SU-DHL-6 (cell line): ENCODE measurements around the gene COX4I2.

Experiments
- H2AFZ ChIP-seq: fragments of 200-600 bp; sonication (generic); 2 replicates; pipeline ENCODE4 v1.6.1; 2014; ENCODE audit warnings: low read depth, mild to moderate bottlenecking, moderate library complexity, mixed read lengths, antibody characterized with exemption, low read length; ENCODE audit not compliant: severe bottlenecking
- H3F3A ChIP-seq: fragments of 200-600 bp; shearing (Covaris generic); 2 replicates; pipeline ENCODE4 v1.6.0; 2016; ENCODE audit warnings: antibody characterized with exemption, mild to moderate bottlenecking; ENCODE audit not compliant: insufficient read depth
- H3K27ac ChIP-seq: fragments of 200-600 bp; sonication (generic); 2 replicates; pipeline ENCODE4 v1.5.1; 2016; ENCODE audit warnings: low read depth, mild to moderate bottlenecking, low read length, moderate library complexity, mixed read lengths
- H3K27me3 ChIP-seq: fragments of 200-600 bp; sonication (generic), shearing (Covaris generic); 2 replicates; pipeline ENCODE4 v1.6.0; 2014; ENCODE audit warnings: mild to moderate bottlenecking, low read length
- H3K36me3 ChIP-seq: fragments of 200-600 bp; sonication (generic); 2 replicates; pipeline ENCODE4 v1.6.1; 2014; ENCODE audit warnings: mild to moderate bottlenecking, low read length, mixed read lengths
- H3K4me2 ChIP-seq: fragments of 300-600, 200-600 bp; shearing (Covaris generic), sonication (generic); 2 replicates; pipeline ENCODE4 v1.6.0; 2014; ENCODE audit warnings: low read length, low read depth, mild to moderate bottlenecking; ENCODE audit not compliant: poor library complexity, severe bottlenecking
- H3K4me3 ChIP-seq: fragments of 200-600 bp; sonication (generic); 2 replicates; pipeline ENCODE4 v1.5.1; 2014; ENCODE audit warnings: antibody characterized with exemption, low read length, mild to moderate bottlenecking, mixed read lengths; ENCODE audit not compliant: insufficient read depth, poor library complexity, severe bottlenecking
- H3K79me2 ChIP-seq: fragments of 200-600 bp; sonication (generic); 2 replicates; pipeline ENCODE4 v1.6.1; 2014; ENCODE audit warnings: mild to moderate bottlenecking, low read length, moderate library complexity; ENCODE audit not compliant: insufficient read depth
- H3K9ac ChIP-seq: fragments of 200-600 bp; sonication (generic); 2 replicates; pipeline ENCODE4 v1.7.0; 2014; ENCODE audit warnings: mild to moderate bottlenecking, low read length
- H3K9me2 ChIP-seq: fragments of 200-600 bp; sonication (generic); replicated peaks from 2 replicates; pipeline ENCODE4 v1.6.1; 2014; ENCODE audit warnings: low read length; ENCODE audit not compliant: insufficient read depth
- H3K9me3 ChIP-seq: fragments of 200-600 bp; sonication (generic); 2 replicates; pipeline ENCODE4 v1.6.1; 2014; ENCODE audit warnings: low read length, mixed read lengths; ENCODE audit not compliant: insufficient read depth
- H4K20me1 ChIP-seq: fragments of 200-600 bp; sonication (generic); 2 replicates; pipeline ENCODE4 v1.6.1; 2014; ENCODE audit warnings: low read depth, mild to moderate bottlenecking, antibody characterized with exemption, low read length, moderate library complexity, mixed read lengths
- EZH2phosphoT487 ChIP-seq: fragments of 200-600 bp; sonication (generic), shearing (Covaris generic); conservative IDR thresholded peaks from 2 replicates; pipeline ENCODE4 v1.6.1; 2018; ENCODE audit warnings: mild to moderate bottlenecking, antibody characterized with exemption, low read length, moderate library complexity, mixed read lengths
- TF ChIP-seq, protein P1 (sequence below): fragments of 200-600 bp; sonication (generic); IDR thresholded peaks from one replicate; pipeline ENCODE4 v1.5.1; 2017; ENCODE audit warnings: antibody characterized with exemption, mild to moderate bottlenecking, low read length, moderate library complexity; ENCODE audit not compliant: insufficient read depth, poor library complexity, severe bottlenecking

COX4I2 gene

DNA sequence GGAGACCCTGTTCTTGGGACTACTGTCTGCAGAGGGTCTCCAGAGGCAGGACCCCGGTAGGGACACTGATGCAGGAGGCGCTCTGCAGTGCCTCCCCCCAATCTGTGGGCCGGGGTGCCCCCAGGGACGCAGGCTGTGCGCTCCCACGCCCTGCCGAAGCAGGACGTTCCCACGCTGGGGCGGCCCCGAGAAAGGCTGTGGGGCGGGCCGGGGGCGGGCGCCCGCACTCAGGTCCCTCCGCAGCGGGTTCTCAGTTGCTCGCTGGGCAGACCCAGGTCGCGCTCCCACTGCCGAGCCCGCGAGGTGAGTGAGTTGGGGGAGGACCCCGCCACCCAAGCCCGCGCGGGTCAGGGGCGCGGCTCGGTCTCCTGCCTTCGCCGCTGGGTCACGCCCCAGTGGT is at the start of gene COX4I2:
Gene COX4I2 (plus strand): TSS at position 253 of the 400 bp plus-strand sequence. CDS start 1,106 bp downstream, outside the sequence.
- Histone ChIP-seq H3K27me3 (no peaks in the 10 kb centered on the region), H3K9me2 (no peaks in the 10 kb centered on the region), H3K27ac (no peak within 1 kb of the TSS), H3K4me2 (no peak within 1 kb of the TSS), H3F3A (no peaks in the 10 kb centered on the region), H3K9ac (no peak within 1 kb of the TSS), H4K20me1 (no peaks in the 10 kb centered on the region), H3K79me2 (no peaks in the 10 kb centered on the region), H2AFZ (no peak within 1 kb of the TSS), H3K4me3 (no peak within 1 kb of the TSS), H3K9me3 (no peaks in the 10 kb centered on the region), H3K36me3 (no peaks in the 10 kb centered on the region)
- TF ChIP-seq, protein P1, sequence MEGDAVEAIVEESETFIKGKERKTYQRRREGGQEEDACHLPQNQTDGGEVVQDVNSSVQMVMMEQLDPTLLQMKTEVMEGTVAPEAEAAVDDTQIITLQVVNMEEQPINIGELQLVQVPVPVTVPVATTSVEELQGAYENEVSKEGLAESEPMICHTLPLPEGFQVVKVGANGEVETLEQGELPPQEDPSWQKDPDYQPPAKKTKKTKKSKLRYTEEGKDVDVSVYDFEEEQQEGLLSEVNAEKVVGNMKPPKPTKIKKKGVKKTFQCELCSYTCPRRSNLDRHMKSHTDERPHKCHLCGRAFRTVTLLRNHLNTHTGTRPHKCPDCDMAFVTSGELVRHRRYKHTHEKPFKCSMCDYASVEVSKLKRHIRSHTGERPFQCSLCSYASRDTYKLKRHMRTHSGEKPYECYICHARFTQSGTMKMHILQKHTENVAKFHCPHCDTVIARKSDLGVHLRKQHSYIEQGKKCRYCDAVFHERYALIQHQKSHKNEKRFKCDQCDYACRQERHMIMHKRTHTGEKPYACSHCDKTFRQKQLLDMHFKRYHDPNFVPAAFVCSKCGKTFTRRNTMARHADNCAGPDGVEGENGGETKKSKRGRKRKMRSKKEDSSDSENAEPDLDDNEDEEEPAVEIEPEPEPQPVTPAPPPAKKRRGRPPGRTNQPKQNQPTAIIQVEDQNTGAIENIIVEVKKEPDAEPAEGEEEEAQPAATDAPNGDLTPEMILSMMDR, result no peak
- TF ChIP-seq EZH2phosphoT487, result no peak

- H3K9me2 ChIP-seq, result no peaks in the 10 kb centered on the region
- no peaks in the 10 kb centered on the region for H3K27me3 ChIP-seq
- no peaks in the 10 kb centered on the region for H3F3A ChIP-seq
- no peaks in the 10 kb centered on the region for H3K36me3 ChIP-seq
- no peak overlapping the region for H3K4me3 ChIP-seq
- no peak overlapping the region for H3K9ac ChIP-seq
- TF ChIP-seq, protein P1, result no peak
- TF ChIP-seq EZH2phosphoT487, result no peak
- H4K20me1 ChIP-seq, result no peaks in the 10 kb centered on the region
- H3K4me2 ChIP-seq, result no peak overlapping the region
- no peaks in the 10 kb centered on the region for H3K79me2 ChIP-seq
- no peaks in the 10 kb centered on the region for H3K9me3 ChIP-seq
- H2AFZ ChIP-seq, result no peak overlapping the region
- H3K27ac ChIP-seq, result no peak overlapping the region
These were observed 46.9 kb upstream of the COX4I2 start for GRCh38 chr20:31590717-31591225.

DNA sequence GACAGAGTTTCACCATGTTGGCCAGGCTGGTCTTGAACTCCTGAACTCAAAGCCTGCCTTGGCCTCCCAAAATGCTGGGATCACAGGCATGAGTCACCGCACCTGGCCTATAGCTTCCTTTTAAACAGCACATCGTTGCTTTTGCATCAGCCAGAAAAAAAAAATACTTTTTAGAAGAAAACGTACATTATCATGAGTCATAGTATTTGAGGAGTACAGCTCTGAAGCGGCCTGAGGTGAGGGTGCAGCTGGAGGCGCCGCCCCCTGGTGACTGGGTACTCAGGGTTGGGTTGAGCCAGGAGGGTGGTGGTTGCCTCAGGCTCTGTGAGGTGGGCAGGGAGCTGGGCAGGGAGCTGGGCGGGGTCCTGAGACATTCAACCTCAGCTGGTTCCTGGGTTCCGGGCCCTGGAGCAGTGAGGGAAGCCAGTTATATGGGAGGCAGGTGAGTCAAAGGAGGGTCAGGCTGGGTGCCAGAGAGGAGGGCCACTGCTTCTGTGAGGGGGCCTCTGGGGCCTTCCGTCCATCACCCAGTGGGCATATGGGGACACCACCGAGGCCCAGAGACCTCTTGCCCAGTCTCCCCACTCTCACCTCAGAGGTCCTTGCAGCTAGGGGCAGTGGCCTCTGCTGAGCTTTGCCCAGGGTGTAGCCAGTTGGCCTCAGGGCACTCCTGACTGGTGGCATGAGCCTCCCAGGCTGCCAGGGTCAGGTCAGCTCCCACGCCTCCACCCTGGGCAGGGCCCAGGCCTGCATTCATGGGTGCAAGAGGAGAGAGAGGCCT is 44.3 kb upstream of the COX4I2 start:
- Histone ChIP-seq H3K79me2 (no peaks in the 10 kb centered on the region), H2AFZ (no peak overlapping the region), H3K9me3 (no peaks in the 10 kb centered on the region), H3K9me2 (no peaks in the 10 kb centered on the region), H3K36me3 (no peaks in the 10 kb centered on the region), H4K20me1 (no peaks in the 10 kb centered on the region), H3F3A (no peaks in the 10 kb centered on the region), H3K9ac (no peak overlapping the region), H3K27me3 (no peaks in the 10 kb centered on the region), H3K4me3 (no peak overlapping the region), H3K4me2 (no peak overlapping the region), H3K27ac (no peak overlapping the region)
- TF ChIP-seq, protein P1, result no peak
- no peak for TF ChIP-seq EZH2phosphoT487
